ENCODE data around the gene RLBP1. TPM values are rescaled to one million over a fixed set of nuclear protein-coding genes. Genes with fewer than 3 reads are reported as not detected.

RLBP1 gene
- total RNA-seq, 1 donor from 2014 or later, result not detected

DNA sequence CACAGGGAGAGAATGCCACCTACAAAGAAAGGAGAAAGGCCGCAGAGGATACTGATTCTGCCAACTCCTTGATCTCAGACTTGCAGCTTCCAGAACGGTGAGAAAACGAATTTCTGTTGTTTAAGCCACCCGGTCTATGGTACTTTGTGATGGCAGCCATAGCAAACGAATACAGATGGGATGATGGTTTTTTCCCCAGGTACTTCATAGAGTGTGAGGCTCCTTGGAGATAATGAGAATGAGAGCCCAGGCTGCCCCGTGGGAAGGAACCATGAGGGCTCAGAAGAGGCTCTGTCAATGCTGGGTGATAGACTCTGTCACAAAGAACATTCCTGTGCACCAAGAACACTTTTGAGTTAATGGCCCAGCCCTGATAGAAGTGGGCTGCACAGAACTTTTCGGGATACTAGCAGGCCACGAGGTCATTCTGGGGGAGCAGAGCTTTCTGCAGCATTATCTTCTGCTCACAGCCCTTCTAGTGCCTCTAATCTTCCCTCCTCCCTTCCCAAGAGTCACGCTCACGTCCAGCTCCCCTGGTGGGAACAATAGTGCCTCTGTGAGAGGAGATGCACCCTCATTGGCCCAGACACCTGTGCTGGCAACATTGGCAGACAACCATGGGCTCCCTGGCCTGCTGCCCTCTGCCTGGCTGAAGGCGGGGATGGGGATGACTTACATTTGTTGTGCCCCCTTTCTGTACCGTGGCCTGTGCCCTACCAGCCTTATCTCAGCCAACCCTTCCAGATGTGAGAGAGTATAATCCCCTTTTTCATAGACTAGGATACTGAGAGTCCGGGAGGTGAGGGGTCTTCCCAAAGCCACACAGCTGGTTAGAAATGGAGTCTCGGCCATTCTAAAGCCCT, 5.2 kb upstream of the RLBP1 start:
- no peaks in the 10 kb centered on the region for H3K36me3 ChIP-seq (ENCODE audit: control insufficient read depth, insufficient read depth, low read length)
- no peak for FAIRE-seq
- no peak overlapping the region for H3K4me3 ChIP-seq (ENCODE audit: low read depth, low read length)
- DNase-seq (ENCODE audit: low read depth), result no peak
- no peaks in the 10 kb centered on the region for H3K27me3 ChIP-seq (ENCODE audit: control insufficient read depth, insufficient read depth, low read length)
- TF ChIP-seq CTCF (IDR thresholded peaks at IDR 0.05; ENCODE audit: insufficient read depth, low read length, severe bottlenecking), result no peak

- Histone ChIP-seq H3K36me3 (ENCODE audit: control insufficient read depth, insufficient read depth, low read length) (no peaks in the 10 kb centered on the region), H3K4me3 (ENCODE audit: low read depth, low read length) (no peak overlapping the region), H3K27me3 (ENCODE audit: control insufficient read depth, insufficient read depth, low read length) (no peaks in the 10 kb centered on the region)
- no peak for TF ChIP-seq CTCF (IDR thresholded peaks at IDR 0.05; ENCODE audit: insufficient read depth, low read length, severe bottlenecking)
- DNase-seq (ENCODE audit: low read depth), result no peak
- FAIRE-seq, result no peak
These were observed 4.2 kb upstream of the RLBP1 start for GRCh38 chr15:89225588-89225987.

DNA sequence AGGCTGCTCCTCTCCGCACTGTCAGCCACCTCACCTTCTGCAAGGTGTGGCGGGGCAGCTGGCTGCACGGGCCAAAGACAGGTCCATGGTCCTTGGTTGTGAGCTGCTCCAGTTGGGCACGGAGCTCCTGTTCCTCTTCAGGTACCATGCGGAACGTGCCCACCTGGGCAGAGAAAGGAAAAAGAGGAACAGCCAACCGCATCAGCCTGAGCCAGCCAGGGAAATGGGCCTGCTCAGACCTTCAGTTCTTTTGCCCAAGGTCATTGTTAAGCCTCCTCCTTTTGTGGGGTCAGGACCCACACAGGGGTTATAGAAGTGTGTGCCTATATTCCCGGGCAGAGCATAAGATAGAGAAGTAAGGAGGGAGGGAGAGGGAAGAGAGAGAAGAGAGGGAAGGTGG, 2.8 kb downstream of the RLBP1 start:
- TF ChIP-seq CTCF (IDR thresholded peaks at IDR 0.05; ENCODE audit: insufficient read depth, low read length, severe bottlenecking), result no peak
- Histone ChIP-seq H3K4me3 (ENCODE audit: low read depth, low read length) (no peak overlapping the region), H3K36me3 (ENCODE audit: control insufficient read depth, insufficient read depth, low read length) (no peaks in the 10 kb centered on the region), H3K27me3 (ENCODE audit: control insufficient read depth, insufficient read depth, low read length) (peaks cover 3% of the 10 kb centered on the region)
- no peak for FAIRE-seq
- DNase-seq (ENCODE audit: low read depth), result no peak

- DNase-seq (ENCODE audit: low read depth) (no peak), FAIRE-seq (no peak)
- TF ChIP-seq CTCF (IDR thresholded peaks at IDR 0.05; ENCODE audit: insufficient read depth, low read length, severe bottlenecking), result no peak
- H3K36me3 ChIP-seq (ENCODE audit: control insufficient read depth, insufficient read depth, low read length), result no peaks in the 10 kb centered on the region
- no peak overlapping the region for H3K4me3 ChIP-seq (ENCODE audit: low read depth, low read length)
- peaks cover 3% of the 10 kb centered on the region for H3K27me3 ChIP-seq (ENCODE audit: control insufficient read depth, insufficient read depth, low read length)
These were observed 3.5 kb downstream of the RLBP1 start for GRCh38 chr15:89217686-89218376.

DNA sequence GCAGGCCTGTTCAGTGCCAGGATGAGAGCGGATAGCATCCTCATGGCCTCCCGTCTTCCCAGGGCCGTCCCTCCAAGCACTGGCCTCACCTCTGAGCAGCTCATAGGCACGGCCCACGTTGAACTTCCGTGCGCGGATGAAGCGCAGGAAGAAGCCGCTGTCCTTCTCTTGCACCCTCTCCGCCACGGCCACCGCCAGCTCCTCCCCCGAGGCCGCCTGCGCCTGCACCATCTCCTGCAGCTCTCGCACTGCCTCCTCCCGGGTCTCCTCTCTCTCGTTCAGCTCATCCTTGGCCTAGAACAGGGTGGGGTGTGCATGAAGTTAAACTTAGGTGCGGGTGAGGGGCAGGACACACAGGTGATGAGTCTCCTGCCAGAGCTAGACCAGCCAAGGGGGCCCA, 4.3 kb downstream of the RLBP1 start:
- DNase-seq (ENCODE audit: low read depth) (no peak), FAIRE-seq (no peak)
- Histone ChIP-seq H3K36me3 (ENCODE audit: control insufficient read depth, insufficient read depth, low read length) (no peaks in the 10 kb centered on the region), H3K27me3 (ENCODE audit: control insufficient read depth, insufficient read depth, low read length) (peaks cover 3% of the 10 kb centered on the region), H3K4me3 (ENCODE audit: low read depth, low read length) (no peak overlapping the region)
- TF ChIP-seq CTCF (IDR thresholded peaks at IDR 0.05; ENCODE audit: insufficient read depth, low read length, severe bottlenecking), result no peak
